IPS-18c (cell line): ENCODE results near the gene UMAD1.

Experiments
- H3K4me3 ChIP-seq: 2 replicates; pipeline ENCODE4 v1.7.0; 2013; ENCODE audit warnings: low read depth, mild to moderate bottlenecking, low read length, moderate library complexity; ENCODE audit not compliant: insufficient read depth
- H3K9me3 ChIP-seq: one replicate; pipeline ENCODE4 v1.6.1; 2013; ENCODE audit warnings: mild to moderate bottlenecking, low read length, moderate library complexity; ENCODE audit not compliant: control insufficient read depth, insufficient read depth

The UMAD1 gene

DNA sequence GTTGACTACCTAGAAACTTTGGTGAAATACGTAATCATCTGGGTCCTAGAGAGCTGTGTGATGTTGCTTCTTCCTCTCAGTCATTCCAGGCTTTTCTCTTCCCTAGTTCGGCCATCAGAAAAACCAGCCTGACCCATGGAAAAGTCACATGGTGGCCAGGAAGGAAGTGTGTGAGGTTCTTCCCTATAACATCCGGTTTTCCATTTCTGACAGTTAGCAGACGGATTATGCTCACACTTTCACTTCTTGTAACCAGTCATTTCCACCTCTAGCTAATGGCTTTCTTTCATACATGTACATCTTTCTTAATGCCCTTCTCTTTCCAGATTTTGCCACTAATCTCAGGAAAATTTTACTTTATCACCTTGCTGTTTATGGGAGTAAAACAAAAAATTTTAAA lies 218.0 kb downstream of the UMAD1 start:
- no peak overlapping the region for H3K4me3 ChIP-seq

GRCh38 chr7:7859411-7859810 lies 218.9 kb downstream of the UMAD1 start:
- H3K4me3 ChIP-seq, result no peak overlapping the region

More for the DNA sequence above, 218.0 kb downstream of the UMAD1 start:
- no peaks in the 10 kb centered on the region for H3K9me3 ChIP-seq

GRCh38 chr7:7861211-7861633 lies 220.7 kb downstream of the UMAD1 start:
- Histone ChIP-seq H3K4me3 (no peak overlapping the region), H3K9me3 (no peaks in the 10 kb centered on the region)

More at GRCh38 chr7:7859411-7859810, 218.9 kb downstream of the UMAD1 start:
- no peaks in the 10 kb centered on the region for H3K9me3 ChIP-seq

- Histone ChIP-seq H3K4me3 (no peak overlapping the region), H3K9me3 (no peaks in the 10 kb centered on the region)
These were observed 221.8 kb downstream of the UMAD1 start for GRCh38 chr7:7862393-7862792.

- H3K4me3 ChIP-seq, result no peak overlapping the region
- no peaks in the 10 kb centered on the region for H3K9me3 ChIP-seq
These were observed 227.5 kb downstream of the UMAD1 start for GRCh38 chr7:7867846-7868571.

DNA sequence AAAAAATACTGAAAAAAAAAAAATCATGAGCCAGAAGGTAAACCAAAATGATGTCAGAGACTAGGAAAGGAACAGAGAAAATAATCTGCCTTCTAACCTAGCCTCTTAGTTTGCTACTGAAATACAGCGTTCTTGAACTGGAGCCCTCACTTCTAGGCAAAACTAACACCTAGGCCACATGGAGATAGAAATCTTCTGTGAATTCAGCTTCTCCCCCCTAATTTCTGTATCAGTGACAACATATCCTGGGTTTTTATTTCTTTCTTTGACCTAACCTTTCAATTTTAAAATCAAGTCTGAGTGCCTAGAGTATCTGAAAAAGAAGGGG lies 228.0 kb downstream of the UMAD1 start:
- no peak overlapping the region for H3K4me3 ChIP-seq

GRCh38 chr7:7869036-7869435 lies 228.5 kb downstream of the UMAD1 start:
- no peak overlapping the region for H3K4me3 ChIP-seq
- no peaks in the 10 kb centered on the region for H3K9me3 ChIP-seq

More for the DNA sequence above, 228.0 kb downstream of the UMAD1 start:
- no peaks in the 10 kb centered on the region for H3K9me3 ChIP-seq

- H3K9me3 ChIP-seq, result no peaks in the 10 kb centered on the region
- no peak overlapping the region for H3K4me3 ChIP-seq
These were observed 229.1 kb downstream of the UMAD1 start for GRCh38 chr7:7869651-7870050.

- Histone ChIP-seq H3K4me3 (no peak overlapping the region), H3K9me3 (no peaks in the 10 kb centered on the region)
These were observed 230.0 kb downstream of the UMAD1 start for GRCh38 chr7:7870555-7870954.

DNA sequence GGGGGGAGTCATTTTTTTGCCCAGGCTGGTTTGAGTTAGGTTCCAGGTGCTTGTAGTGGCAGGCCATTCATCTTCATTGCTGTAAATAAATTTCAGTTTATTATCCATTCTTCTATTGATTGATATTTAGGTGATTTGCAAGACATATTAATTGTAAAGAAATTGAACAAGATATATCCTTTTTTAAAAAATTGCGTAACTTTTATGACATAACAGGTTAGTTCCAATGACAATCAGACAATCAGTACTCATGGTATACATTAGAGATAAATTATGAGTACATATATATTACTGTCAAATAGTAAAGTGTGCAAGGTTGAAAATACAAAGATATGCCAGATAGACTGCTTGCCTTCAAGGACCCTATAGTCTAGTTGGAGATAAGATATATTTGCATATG lies 235.9 kb downstream of the UMAD1 start:
- no peaks in the 10 kb centered on the region for H3K9me3 ChIP-seq
- no peak overlapping the region for H3K4me3 ChIP-seq

DNA sequence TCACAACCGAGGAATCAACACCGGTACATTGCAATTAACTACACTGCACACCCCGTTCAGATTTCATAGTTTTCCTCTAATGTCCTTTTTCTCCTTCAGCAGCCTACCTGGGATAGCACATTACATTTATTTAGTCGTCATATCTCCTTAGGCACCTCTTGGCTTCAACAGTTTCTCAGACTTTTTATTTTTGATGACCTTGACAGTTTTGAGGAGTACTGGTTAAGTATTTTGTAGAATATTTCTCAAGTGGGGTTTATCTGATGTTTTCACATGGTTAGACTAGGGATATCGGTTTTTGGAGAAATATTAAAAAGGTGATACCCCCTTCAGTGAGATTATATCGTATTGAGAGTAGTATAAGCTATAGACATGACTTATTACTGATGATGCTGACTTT lies 241.0 kb downstream of the UMAD1 start:
- no peaks in the 10 kb centered on the region for H3K9me3 ChIP-seq
- no peak overlapping the region for H3K4me3 ChIP-seq

GRCh38 chr7:7882888-7883287 lies 242.3 kb downstream of the UMAD1 start:
- Histone ChIP-seq H3K9me3 (no peaks in the 10 kb centered on the region), H3K4me3 (no peak overlapping the region)

GRCh38 chr7:7883394-7883793 lies 242.8 kb downstream of the UMAD1 start:
- H3K9me3 ChIP-seq, result no peaks in the 10 kb centered on the region
- H3K4me3 ChIP-seq, result no peak overlapping the region

DNA sequence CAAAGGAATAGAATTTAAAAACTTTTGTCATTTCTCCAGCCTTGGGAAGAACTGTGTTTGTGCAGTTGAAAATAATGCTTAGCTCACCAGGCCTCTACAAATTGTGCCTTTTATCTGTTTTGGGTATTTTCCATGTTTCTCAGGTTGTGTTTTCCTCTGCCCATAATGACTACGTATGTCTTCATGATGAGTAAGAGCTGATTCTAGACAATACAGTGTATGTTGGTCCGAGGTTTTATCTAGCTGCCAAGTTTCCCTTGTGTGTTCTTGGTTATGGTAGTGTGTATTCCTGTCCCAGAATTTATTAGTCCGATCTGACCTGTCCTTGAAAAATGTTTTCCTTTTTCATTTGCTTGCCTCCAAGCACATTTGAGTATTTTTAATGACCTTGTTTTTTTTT lies 244.3 kb downstream of the UMAD1 start:
- Histone ChIP-seq H3K9me3 (no peaks in the 10 kb centered on the region), H3K4me3 (no peak overlapping the region)

DNA sequence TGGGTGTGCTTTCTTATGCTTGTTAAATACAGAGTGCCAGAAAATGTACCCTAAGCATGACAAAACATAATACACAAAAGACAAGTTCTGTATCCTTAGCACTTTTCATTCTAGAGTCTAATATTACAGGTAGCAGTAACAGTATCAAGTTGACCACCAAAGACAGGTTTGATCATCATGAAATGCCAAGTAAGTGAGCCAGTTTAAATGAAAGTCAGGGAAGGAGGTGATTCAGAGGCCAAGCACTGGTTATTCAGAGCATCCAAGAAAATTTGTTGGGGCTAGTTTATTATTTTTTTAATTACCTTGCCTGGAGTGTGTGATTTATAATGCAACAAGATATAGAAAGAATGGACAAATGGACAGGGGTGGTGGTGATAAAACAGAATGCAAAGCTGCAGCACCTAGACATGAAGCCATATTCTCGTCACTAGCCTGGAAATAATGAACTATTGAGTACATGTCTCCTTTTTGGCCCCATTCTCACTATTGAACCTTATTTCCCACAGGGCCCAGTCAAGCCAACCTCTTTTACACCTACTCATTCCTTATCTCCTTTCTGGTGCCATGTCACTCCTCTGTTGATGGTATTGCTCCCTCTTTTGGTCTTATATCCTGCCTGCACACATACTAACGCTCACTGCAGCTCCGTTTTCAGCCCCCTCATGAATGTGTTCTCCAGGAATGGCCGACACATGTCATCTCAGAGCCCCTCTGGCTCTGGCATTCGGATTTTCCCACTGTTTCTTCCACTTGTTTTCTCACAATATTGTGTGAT lies 249.4 kb downstream of the UMAD1 start:
- Histone ChIP-seq H3K9me3 (no peaks in the 10 kb centered on the region), H3K4me3 (no peak overlapping the region)

DNA sequence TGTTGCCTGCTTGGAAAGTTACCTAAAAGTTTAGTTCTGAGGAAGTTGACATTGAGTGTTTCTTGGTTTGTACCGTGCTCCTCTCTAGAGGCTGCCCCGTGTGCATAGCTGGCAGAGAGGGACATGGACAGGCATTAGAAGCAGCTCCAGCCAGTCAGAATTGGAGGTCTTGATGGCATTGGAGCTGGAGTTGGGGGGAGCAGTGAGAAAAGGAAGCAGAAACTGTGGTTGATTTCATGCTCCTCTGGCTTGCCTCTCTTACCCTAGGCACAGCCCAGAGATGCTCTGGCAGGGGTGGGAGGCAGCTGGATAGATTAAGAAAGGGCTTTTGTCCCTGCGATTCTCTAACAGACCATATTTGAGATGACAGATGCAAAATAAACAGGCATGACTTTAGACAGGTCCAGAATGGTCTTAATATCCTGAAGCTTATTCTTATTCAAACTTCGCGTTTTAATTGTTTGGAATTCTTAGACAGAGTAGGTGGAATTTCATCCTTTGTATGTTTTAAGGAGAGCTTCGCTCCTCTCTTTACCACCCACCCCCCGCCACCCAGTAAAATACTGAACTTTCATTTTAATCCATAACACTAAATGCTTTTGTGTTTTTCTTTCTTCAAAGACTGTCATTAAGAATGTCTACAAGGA lies 254.6 kb downstream of the UMAD1 start:
- no peak overlapping the region for H3K4me3 ChIP-seq
- H3K9me3 ChIP-seq, result no peaks in the 10 kb centered on the region

DNA sequence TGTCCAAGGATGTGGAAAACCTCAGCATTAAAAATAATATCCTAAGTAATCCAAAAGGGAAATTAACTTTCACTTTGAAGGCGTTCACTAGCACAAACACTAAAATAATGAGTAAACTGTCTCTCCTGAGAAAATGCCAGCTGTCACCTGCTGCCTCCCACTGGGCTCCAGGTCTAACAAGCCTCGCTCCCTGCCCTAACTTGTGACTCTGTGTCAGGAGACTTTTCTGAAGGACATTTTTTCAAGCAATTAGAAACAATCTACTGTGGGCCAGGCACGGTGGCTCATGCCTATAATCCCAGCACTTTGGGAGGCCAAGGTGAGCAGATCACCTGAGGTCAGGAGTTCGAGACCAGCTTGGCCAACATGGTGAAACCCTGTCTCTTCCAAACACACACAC lies 255.2 kb downstream of the UMAD1 start:
- no peak overlapping the region for H3K4me3 ChIP-seq
- H3K9me3 ChIP-seq, result no peaks in the 10 kb centered on the region

DNA sequence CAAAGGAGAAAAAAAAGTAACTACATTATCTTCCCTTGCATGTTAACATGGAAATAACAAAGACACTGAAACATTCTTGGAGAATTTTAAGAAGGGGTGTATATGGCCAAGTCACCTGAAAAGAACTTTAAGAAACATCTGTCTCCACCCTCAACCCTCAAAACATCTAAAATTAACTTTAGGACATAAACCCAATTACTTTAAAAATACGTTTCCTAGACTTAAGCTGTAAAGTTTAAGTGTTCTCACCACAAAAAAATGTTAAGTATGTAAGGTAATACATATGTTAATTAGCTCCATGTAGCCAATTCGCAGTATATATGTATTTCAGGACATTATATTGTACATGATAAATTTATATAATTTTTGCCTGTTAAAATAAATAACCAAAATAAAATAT lies 257.0 kb downstream of the UMAD1 start:
- Histone ChIP-seq H3K4me3 (no peak overlapping the region), H3K9me3 (no peaks in the 10 kb centered on the region)
